SU-DHL-6 (cell line): ENCODE results near the gene RASGRF1.

Experiments
- H2AFZ ChIP-seq: fragments of 200-600 bp; sonication (generic); 2 replicates; pipeline ENCODE4 v1.6.1; 2014; ENCODE audit warnings: low read depth, mild to moderate bottlenecking, moderate library complexity, mixed read lengths, antibody characterized with exemption, low read length; ENCODE audit not compliant: severe bottlenecking
- H3F3A ChIP-seq: fragments of 200-600 bp; shearing (Covaris generic); 2 replicates; pipeline ENCODE4 v1.6.0; 2016; ENCODE audit warnings: antibody characterized with exemption, mild to moderate bottlenecking; ENCODE audit not compliant: insufficient read depth
- H3K27ac ChIP-seq: fragments of 200-600 bp; sonication (generic); 2 replicates; pipeline ENCODE4 v1.5.1; 2016; ENCODE audit warnings: low read depth, mild to moderate bottlenecking, low read length, moderate library complexity, mixed read lengths
- H3K27me3 ChIP-seq: fragments of 200-600 bp; sonication (generic), shearing (Covaris generic); 2 replicates; pipeline ENCODE4 v1.6.0; 2014; ENCODE audit warnings: mild to moderate bottlenecking, low read length
- H3K36me3 ChIP-seq: fragments of 200-600 bp; sonication (generic); 2 replicates; pipeline ENCODE4 v1.6.1; 2014; ENCODE audit warnings: mild to moderate bottlenecking, low read length, mixed read lengths
- H3K4me2 ChIP-seq: fragments of 300-600, 200-600 bp; shearing (Covaris generic), sonication (generic); 2 replicates; pipeline ENCODE4 v1.6.0; 2014; ENCODE audit warnings: low read length, low read depth, mild to moderate bottlenecking; ENCODE audit not compliant: poor library complexity, severe bottlenecking
- H3K4me3 ChIP-seq: fragments of 200-600 bp; sonication (generic); 2 replicates; pipeline ENCODE4 v1.5.1; 2014; ENCODE audit warnings: antibody characterized with exemption, low read length, mild to moderate bottlenecking, mixed read lengths; ENCODE audit not compliant: insufficient read depth, poor library complexity, severe bottlenecking
- H3K79me2 ChIP-seq: fragments of 200-600 bp; sonication (generic); 2 replicates; pipeline ENCODE4 v1.6.1; 2014; ENCODE audit warnings: mild to moderate bottlenecking, low read length, moderate library complexity; ENCODE audit not compliant: insufficient read depth
- H3K9ac ChIP-seq: fragments of 200-600 bp; sonication (generic); 2 replicates; pipeline ENCODE4 v1.7.0; 2014; ENCODE audit warnings: mild to moderate bottlenecking, low read length
- H3K9me2 ChIP-seq: fragments of 200-600 bp; sonication (generic); replicated peaks from 2 replicates; pipeline ENCODE4 v1.6.1; 2014; ENCODE audit warnings: low read length; ENCODE audit not compliant: insufficient read depth
- H3K9me3 ChIP-seq: fragments of 200-600 bp; sonication (generic); 2 replicates; pipeline ENCODE4 v1.6.1; 2014; ENCODE audit warnings: low read length, mixed read lengths; ENCODE audit not compliant: insufficient read depth
- H4K20me1 ChIP-seq: fragments of 200-600 bp; sonication (generic); 2 replicates; pipeline ENCODE4 v1.6.1; 2014; ENCODE audit warnings: low read depth, mild to moderate bottlenecking, antibody characterized with exemption, low read length, moderate library complexity, mixed read lengths
- EZH2phosphoT487 ChIP-seq: fragments of 200-600 bp; sonication (generic), shearing (Covaris generic); conservative IDR thresholded peaks from 2 replicates; pipeline ENCODE4 v1.6.1; 2018; ENCODE audit warnings: mild to moderate bottlenecking, antibody characterized with exemption, low read length, moderate library complexity, mixed read lengths
- TF ChIP-seq, protein P1 (sequence below): fragments of 200-600 bp; sonication (generic); IDR thresholded peaks from one replicate; pipeline ENCODE4 v1.5.1; 2017; ENCODE audit warnings: antibody characterized with exemption, mild to moderate bottlenecking, low read length, moderate library complexity; ENCODE audit not compliant: insufficient read depth, poor library complexity, severe bottlenecking

Gene RASGRF1

GRCh38 chr15:78968114-78968513 is 122.5 kb downstream of the RASGRF1 start:
- Histone ChIP-seq H3K79me2 (no peaks in the 10 kb centered on the region), H3K4me3 (no peak overlapping the region), H3K9ac (no peak overlapping the region), H3K4me2 (no peak overlapping the region), H3K9me2 (no peaks in the 10 kb centered on the region), H3K36me3 (no peaks in the 10 kb centered on the region), H3F3A (no peaks in the 10 kb centered on the region), H3K27ac (no peak overlapping the region), H3K9me3 (no peaks in the 10 kb centered on the region), H3K27me3 (no peaks in the 10 kb centered on the region), H2AFZ (no peak overlapping the region), H4K20me1 (no peaks in the 10 kb centered on the region)
- TF ChIP-seq, protein P1, sequence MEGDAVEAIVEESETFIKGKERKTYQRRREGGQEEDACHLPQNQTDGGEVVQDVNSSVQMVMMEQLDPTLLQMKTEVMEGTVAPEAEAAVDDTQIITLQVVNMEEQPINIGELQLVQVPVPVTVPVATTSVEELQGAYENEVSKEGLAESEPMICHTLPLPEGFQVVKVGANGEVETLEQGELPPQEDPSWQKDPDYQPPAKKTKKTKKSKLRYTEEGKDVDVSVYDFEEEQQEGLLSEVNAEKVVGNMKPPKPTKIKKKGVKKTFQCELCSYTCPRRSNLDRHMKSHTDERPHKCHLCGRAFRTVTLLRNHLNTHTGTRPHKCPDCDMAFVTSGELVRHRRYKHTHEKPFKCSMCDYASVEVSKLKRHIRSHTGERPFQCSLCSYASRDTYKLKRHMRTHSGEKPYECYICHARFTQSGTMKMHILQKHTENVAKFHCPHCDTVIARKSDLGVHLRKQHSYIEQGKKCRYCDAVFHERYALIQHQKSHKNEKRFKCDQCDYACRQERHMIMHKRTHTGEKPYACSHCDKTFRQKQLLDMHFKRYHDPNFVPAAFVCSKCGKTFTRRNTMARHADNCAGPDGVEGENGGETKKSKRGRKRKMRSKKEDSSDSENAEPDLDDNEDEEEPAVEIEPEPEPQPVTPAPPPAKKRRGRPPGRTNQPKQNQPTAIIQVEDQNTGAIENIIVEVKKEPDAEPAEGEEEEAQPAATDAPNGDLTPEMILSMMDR: no peak
- no peak for TF ChIP-seq EZH2phosphoT487

- no peaks in the 10 kb centered on the region for H3K36me3 ChIP-seq
- no peaks in the 10 kb centered on the region for H3K9me3 ChIP-seq
- no peaks in the 10 kb centered on the region for H3K79me2 ChIP-seq
- no peaks in the 10 kb centered on the region for H3K27me3 ChIP-seq
- H3F3A ChIP-seq: no peaks in the 10 kb centered on the region
- H3K4me3 ChIP-seq: no peak overlapping the region
- H3K9me2 ChIP-seq: no peaks in the 10 kb centered on the region
- no peaks in the 10 kb centered on the region for H4K20me1 ChIP-seq
- H3K4me2 ChIP-seq: no peak overlapping the region
- no peak overlapping the region for H3K27ac ChIP-seq
- H3K9ac ChIP-seq: no peak overlapping the region
- H2AFZ ChIP-seq: no peak overlapping the region
- no peak for TF ChIP-seq EZH2phosphoT487
- TF ChIP-seq, protein P1: no peak
Measured at GRCh38 chr15:78960308-78960707, 130.3 kb downstream of the RASGRF1 start.

- Histone ChIP-seq H3K4me2 (no peak overlapping the region), H2AFZ (no peak overlapping the region), H3F3A (no peaks in the 10 kb centered on the region), H3K9ac (no peak overlapping the region), H3K36me3 (no peaks in the 10 kb centered on the region), H3K27me3 (no peaks in the 10 kb centered on the region), H3K27ac (no peak overlapping the region), H3K9me3 (no peaks in the 10 kb centered on the region), H3K4me3 (no peak overlapping the region), H4K20me1 (no peaks in the 10 kb centered on the region), H3K79me2 (no peaks in the 10 kb centered on the region), H3K9me2 (no peaks in the 10 kb centered on the region)
- no peak for TF ChIP-seq EZH2phosphoT487
- TF ChIP-seq, protein P1: no peak
Measured at GRCh38 chr15:78959360-78959759, 131.2 kb downstream of the RASGRF1 start.
